SU-DHL-6 (cell line): Measurements from ENCODE around the gene TTR.

Experiments used
- H2AFZ ChIP-seq: fragments of 200-600 bp; sonication (generic); 2 replicates; pipeline ENCODE4 v1.6.1; 2014; ENCODE audit warnings: low read depth, mild to moderate bottlenecking, moderate library complexity, mixed read lengths, antibody characterized with exemption, low read length; ENCODE audit not compliant: severe bottlenecking
- H3F3A ChIP-seq: fragments of 200-600 bp; shearing (Covaris generic); 2 replicates; pipeline ENCODE4 v1.6.0; 2016; ENCODE audit warnings: antibody characterized with exemption, mild to moderate bottlenecking; ENCODE audit not compliant: insufficient read depth
- H3K27ac ChIP-seq: fragments of 200-600 bp; sonication (generic); 2 replicates; pipeline ENCODE4 v1.5.1; 2016; ENCODE audit warnings: low read depth, mild to moderate bottlenecking, low read length, moderate library complexity, mixed read lengths
- H3K27me3 ChIP-seq: fragments of 200-600 bp; sonication (generic), shearing (Covaris generic); 2 replicates; pipeline ENCODE4 v1.6.0; 2014; ENCODE audit warnings: mild to moderate bottlenecking, low read length
- H3K36me3 ChIP-seq: fragments of 200-600 bp; sonication (generic); 2 replicates; pipeline ENCODE4 v1.6.1; 2014; ENCODE audit warnings: mild to moderate bottlenecking, low read length, mixed read lengths
- H3K4me2 ChIP-seq: fragments of 300-600, 200-600 bp; shearing (Covaris generic), sonication (generic); 2 replicates; pipeline ENCODE4 v1.6.0; 2014; ENCODE audit warnings: low read length, low read depth, mild to moderate bottlenecking; ENCODE audit not compliant: poor library complexity, severe bottlenecking
- H3K4me3 ChIP-seq: fragments of 200-600 bp; sonication (generic); 2 replicates; pipeline ENCODE4 v1.5.1; 2014; ENCODE audit warnings: antibody characterized with exemption, low read length, mild to moderate bottlenecking, mixed read lengths; ENCODE audit not compliant: insufficient read depth, poor library complexity, severe bottlenecking
- H3K79me2 ChIP-seq: fragments of 200-600 bp; sonication (generic); 2 replicates; pipeline ENCODE4 v1.6.1; 2014; ENCODE audit warnings: mild to moderate bottlenecking, low read length, moderate library complexity; ENCODE audit not compliant: insufficient read depth
- H3K9ac ChIP-seq: fragments of 200-600 bp; sonication (generic); 2 replicates; pipeline ENCODE4 v1.7.0; 2014; ENCODE audit warnings: mild to moderate bottlenecking, low read length
- H3K9me2 ChIP-seq: fragments of 200-600 bp; sonication (generic); replicated peaks from 2 replicates; pipeline ENCODE4 v1.6.1; 2014; ENCODE audit warnings: low read length; ENCODE audit not compliant: insufficient read depth
- H3K9me3 ChIP-seq: fragments of 200-600 bp; sonication (generic); 2 replicates; pipeline ENCODE4 v1.6.1; 2014; ENCODE audit warnings: low read length, mixed read lengths; ENCODE audit not compliant: insufficient read depth
- H4K20me1 ChIP-seq: fragments of 200-600 bp; sonication (generic); 2 replicates; pipeline ENCODE4 v1.6.1; 2014; ENCODE audit warnings: low read depth, mild to moderate bottlenecking, antibody characterized with exemption, low read length, moderate library complexity, mixed read lengths
- EZH2phosphoT487 ChIP-seq: fragments of 200-600 bp; sonication (generic), shearing (Covaris generic); conservative IDR thresholded peaks from 2 replicates; pipeline ENCODE4 v1.6.1; 2018; ENCODE audit warnings: mild to moderate bottlenecking, antibody characterized with exemption, low read length, moderate library complexity, mixed read lengths
- TF ChIP-seq, protein P1 (sequence below): fragments of 200-600 bp; sonication (generic); IDR thresholded peaks from one replicate; pipeline ENCODE4 v1.5.1; 2017; ENCODE audit warnings: antibody characterized with exemption, mild to moderate bottlenecking, low read length, moderate library complexity; ENCODE audit not compliant: insufficient read depth, poor library complexity, severe bottlenecking

TTR gene

GRCh38 chr18:31607384-31607783 lies 15.7 kb downstream of the TTR start:
- H3K4me3 ChIP-seq, result no peak overlapping the region
- no peaks in the 10 kb centered on the region for H3K9me3 ChIP-seq
- no peaks in the 10 kb centered on the region for H4K20me1 ChIP-seq
- no peak overlapping the region for H2AFZ ChIP-seq
- no peak overlapping the region for H3K27ac ChIP-seq
- no peaks in the 10 kb centered on the region for H3K9me2 ChIP-seq
- H3K36me3 ChIP-seq, result no peaks in the 10 kb centered on the region
- H3K4me2 ChIP-seq, result no peak overlapping the region
- no peak overlapping the region for H3K9ac ChIP-seq
- no peaks in the 10 kb centered on the region for H3K79me2 ChIP-seq
- no peaks in the 10 kb centered on the region for H3K27me3 ChIP-seq
- no peaks in the 10 kb centered on the region for H3F3A ChIP-seq
- TF ChIP-seq, protein P1, sequence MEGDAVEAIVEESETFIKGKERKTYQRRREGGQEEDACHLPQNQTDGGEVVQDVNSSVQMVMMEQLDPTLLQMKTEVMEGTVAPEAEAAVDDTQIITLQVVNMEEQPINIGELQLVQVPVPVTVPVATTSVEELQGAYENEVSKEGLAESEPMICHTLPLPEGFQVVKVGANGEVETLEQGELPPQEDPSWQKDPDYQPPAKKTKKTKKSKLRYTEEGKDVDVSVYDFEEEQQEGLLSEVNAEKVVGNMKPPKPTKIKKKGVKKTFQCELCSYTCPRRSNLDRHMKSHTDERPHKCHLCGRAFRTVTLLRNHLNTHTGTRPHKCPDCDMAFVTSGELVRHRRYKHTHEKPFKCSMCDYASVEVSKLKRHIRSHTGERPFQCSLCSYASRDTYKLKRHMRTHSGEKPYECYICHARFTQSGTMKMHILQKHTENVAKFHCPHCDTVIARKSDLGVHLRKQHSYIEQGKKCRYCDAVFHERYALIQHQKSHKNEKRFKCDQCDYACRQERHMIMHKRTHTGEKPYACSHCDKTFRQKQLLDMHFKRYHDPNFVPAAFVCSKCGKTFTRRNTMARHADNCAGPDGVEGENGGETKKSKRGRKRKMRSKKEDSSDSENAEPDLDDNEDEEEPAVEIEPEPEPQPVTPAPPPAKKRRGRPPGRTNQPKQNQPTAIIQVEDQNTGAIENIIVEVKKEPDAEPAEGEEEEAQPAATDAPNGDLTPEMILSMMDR, result no peak
- TF ChIP-seq EZH2phosphoT487, result no peak

DNA sequence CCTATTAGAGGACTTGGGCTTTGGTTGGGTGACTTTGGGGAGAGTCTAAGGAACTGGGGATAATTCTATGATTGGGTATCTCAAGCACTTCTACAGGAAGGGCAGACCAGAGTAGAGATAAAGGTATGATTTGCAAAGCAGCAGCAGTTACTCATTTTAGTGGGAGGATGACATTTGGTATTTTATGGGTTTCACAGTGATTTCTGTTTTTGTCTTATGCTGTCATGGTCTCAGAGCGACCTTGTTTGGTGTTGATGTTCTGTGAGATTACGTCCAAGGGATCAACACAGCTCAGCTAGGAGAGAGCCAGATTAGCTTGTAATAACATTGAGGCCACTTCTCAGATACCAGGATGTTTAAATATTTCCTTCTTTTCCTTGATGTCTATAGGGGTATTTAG lies 18.2 kb downstream of the TTR start:
- no peak for TF ChIP-seq EZH2phosphoT487
- TF ChIP-seq, protein P1, result no peak
- no peak overlapping the region for H2AFZ ChIP-seq
- H3K9ac ChIP-seq, result no peak overlapping the region
- H4K20me1 ChIP-seq, result no peaks in the 10 kb centered on the region
- no peaks in the 10 kb centered on the region for H3K27me3 ChIP-seq
- no peaks in the 10 kb centered on the region for H3K9me2 ChIP-seq
- no peaks in the 10 kb centered on the region for H3K79me2 ChIP-seq
- no peaks in the 10 kb centered on the region for H3K36me3 ChIP-seq
- H3K4me3 ChIP-seq, result no peak overlapping the region
- H3K27ac ChIP-seq, result no peak overlapping the region
- no peak overlapping the region for H3K4me2 ChIP-seq
- no peaks in the 10 kb centered on the region for H3F3A ChIP-seq
- H3K9me3 ChIP-seq, result no peaks in the 10 kb centered on the region

DNA sequence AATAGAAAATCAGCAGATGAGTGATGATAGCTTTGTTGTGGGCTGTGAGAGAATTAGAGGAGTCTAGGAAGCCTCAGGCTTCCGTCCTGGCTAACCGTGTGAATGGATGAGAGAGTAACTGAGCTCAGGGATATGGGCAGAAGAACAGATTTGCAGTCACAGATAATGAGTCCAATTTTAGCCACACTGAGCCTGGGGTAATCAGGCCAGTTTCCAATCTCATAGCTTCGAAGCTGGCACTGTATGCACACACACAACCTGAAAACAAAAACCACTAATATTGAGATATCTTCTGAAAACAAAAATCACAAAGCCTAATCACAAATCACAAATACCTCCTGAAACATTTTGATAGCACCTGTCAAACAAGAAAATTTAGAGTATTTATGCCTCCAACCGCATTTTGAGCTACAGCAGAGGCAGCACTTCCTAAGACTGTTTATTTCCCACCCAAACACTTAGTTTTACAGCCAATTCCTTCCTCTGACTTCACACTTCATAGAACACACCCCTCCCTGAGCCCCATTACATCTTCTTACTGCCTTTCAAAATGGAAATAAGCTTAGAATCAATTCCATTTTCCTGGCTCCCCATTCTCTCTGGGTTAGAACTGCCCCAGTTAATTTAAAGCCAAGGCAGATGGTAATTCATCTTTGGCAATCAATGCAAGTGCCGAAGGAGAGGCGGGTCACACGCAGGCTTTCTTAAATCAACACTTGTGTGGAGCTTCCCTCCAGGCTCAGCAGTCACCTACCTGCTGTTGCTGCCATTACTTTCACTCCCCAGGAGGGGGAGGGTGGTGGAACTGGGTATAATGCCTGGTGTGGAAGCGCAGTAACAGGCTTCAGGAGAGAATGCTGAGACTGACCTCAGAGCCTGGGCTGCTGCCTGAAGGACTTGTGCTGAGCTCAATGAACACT lies 18.9 kb downstream of the TTR start:
- H3K36me3 ChIP-seq, result no peaks in the 10 kb centered on the region
- no peaks in the 10 kb centered on the region for H3K79me2 ChIP-seq
- H3K27me3 ChIP-seq, result no peaks in the 10 kb centered on the region
- no peak overlapping the region for H2AFZ ChIP-seq
- no peaks in the 10 kb centered on the region for H3K9me2 ChIP-seq
- no peaks in the 10 kb centered on the region for H4K20me1 ChIP-seq
- no peak overlapping the region for H3K4me2 ChIP-seq
- no peak overlapping the region for H3K27ac ChIP-seq
- no peak overlapping the region for H3K4me3 ChIP-seq
- no peaks in the 10 kb centered on the region for H3F3A ChIP-seq
- no peaks in the 10 kb centered on the region for H3K9me3 ChIP-seq
- TF ChIP-seq EZH2phosphoT487, result no peak
- TF ChIP-seq, protein P1, result no peak
- H3K9ac ChIP-seq, result no peak overlapping the region
